HG03378 (cell line): Measurements from ENCODE around the gene KIF22.
A peak's percentile ranks its signal among the peaks of the same experiment; 100 is the strongest.
"Not testable (repeated sequence)": the region's sequence is repeated elsewhere in the genome, so short reads cannot be mapped to it uniquely, and the experiment has no call there.

ENCODE experiments used
- ATAC-seq: cut with Tn5 transposase; IDR thresholded peaks from one replicate; pipeline ENCODE4 v1.9.1; 2021; ENCODE audit warnings: mild to moderate bottlenecking, moderate library complexity; ENCODE audit not compliant: unreplicated experiment

KIF22 gene

GRCh38 chr16:29765167-29766032 lies 25.2 kb upstream of the KIF22 start:
- no peak for ATAC-seq

- ATAC-seq, result no peak
These were observed 24.0 kb upstream of the KIF22 start for GRCh38 chr16:29766571-29766970.

GRCh38 chr16:29767062-29767461 lies 23.5 kb upstream of the KIF22 start:
- no peak for ATAC-seq

GRCh38 chr16:29769507-29769906 lies 21.0 kb upstream of the KIF22 start:
- ATAC-seq, result no peak

GRCh38 chr16:29770250-29770929 lies 20.2 kb upstream of the KIF22 start:
- ATAC-seq, result no peak

- ATAC-seq, result not testable (repeated sequence)
These were observed 18.2 kb upstream of the KIF22 start for GRCh38 chr16:29772330-29772729.

- no peak for ATAC-seq
These were observed 15.8 kb upstream of the KIF22 start for GRCh38 chr16:29774730-29775129.

GRCh38 chr16:29775742-29776408 lies 14.7 kb upstream of the KIF22 start:
- no peak for ATAC-seq

GRCh38 chr16:29777576-29778350 lies 12.8 kb upstream of the KIF22 start, which contains the start of gene ZG16:
Gene ZG16 (plus strand): TSS chr16:29778256. CDS start chr16:29779267, 1,011 bp downstream.
- no peak for ATAC-seq

- no peak for ATAC-seq
These were observed 11.1 kb upstream of the KIF22 start for GRCh38 chr16:29779474-29779873.

GRCh38 chr16:29783094-29783953 lies 7.2 kb upstream of the KIF22 start:
- not testable (repeated sequence) for ATAC-seq

- ATAC-seq, result no peak
These were observed 6.4 kb upstream of the KIF22 start for GRCh38 chr16:29784157-29784556.

- no peak for ATAC-seq
These were observed 5.5 kb upstream of the KIF22 start for GRCh38 chr16:29784901-29785500.

- ATAC-seq, result not testable (repeated sequence)
These were observed 3.4 kb upstream of the KIF22 start for GRCh38 chr16:29787155-29787554.

GRCh38 chr16:29789775-29790182 lies 772 bp upstream of the KIF22 start:
- ATAC-seq, result no peak

GRCh38 chr16:29790949-29791844 lies 646 bp downstream of the KIF22 start:
- peak; percentile 5 for ATAC-seq

- ATAC-seq, result no peak
These were observed 1.6 kb downstream of the KIF22 start for GRCh38 chr16:29791845-29792807.
